ENCODE measurements around the gene ACBD4.

DNA sequence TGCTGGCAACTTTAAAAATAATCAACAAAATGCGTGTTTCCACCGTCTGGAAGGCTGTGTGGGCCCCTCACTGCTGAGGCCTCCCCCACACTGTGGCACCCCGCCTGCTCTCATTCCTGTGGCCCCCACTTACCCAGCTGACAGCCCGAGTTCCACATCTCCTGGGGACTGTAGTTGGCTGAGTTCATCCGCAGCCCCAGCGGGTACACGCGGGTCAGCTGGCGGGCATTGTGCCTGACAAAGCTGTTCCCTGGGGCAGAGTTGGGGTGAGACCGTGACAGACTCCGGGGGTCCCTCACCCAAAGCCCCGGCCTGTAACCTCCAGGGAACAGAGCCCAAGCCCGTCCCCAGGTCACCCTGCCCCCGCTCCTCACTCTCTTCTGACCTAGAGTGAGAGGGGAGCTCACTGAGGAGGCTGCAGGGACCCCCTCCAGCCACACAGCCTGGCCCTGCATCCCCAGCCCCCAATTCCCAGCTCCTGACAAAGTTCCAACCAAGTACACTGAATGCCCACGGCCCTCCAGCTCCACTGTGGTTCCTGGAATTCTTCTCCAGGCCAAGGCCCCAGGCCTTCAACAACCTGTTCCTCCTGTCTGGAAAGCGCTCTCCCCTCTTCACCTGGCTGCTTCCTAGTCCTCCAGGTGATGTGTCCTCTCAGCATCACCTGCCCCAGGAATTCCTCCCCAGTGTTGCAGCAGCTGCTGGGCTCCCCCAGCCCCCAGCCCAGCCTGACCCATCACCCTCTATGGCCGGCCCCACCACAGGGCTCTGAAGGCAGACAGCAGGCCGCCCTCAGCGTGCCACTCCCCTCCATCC is 21.2 kb upstream of the ACBD4 start:
- TF ChIP-seq POLR2A (IDR thresholded peaks at IDR 0.05) (no peak), EP300 (IDR thresholded peaks at IDR 0.05) (no peak)
- TF ChIP-seq, protein P1, sequence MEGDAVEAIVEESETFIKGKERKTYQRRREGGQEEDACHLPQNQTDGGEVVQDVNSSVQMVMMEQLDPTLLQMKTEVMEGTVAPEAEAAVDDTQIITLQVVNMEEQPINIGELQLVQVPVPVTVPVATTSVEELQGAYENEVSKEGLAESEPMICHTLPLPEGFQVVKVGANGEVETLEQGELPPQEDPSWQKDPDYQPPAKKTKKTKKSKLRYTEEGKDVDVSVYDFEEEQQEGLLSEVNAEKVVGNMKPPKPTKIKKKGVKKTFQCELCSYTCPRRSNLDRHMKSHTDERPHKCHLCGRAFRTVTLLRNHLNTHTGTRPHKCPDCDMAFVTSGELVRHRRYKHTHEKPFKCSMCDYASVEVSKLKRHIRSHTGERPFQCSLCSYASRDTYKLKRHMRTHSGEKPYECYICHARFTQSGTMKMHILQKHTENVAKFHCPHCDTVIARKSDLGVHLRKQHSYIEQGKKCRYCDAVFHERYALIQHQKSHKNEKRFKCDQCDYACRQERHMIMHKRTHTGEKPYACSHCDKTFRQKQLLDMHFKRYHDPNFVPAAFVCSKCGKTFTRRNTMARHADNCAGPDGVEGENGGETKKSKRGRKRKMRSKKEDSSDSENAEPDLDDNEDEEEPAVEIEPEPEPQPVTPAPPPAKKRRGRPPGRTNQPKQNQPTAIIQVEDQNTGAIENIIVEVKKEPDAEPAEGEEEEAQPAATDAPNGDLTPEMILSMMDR (IDR thresholded peaks at IDR 0.05), result no peak

Measured in gastroesophageal sphincter (tissue), 3 donors.